OCI-M1 (cell line): ENCODE data around the gene VSX1.

Experiments used
- DNase-seq: peaks from one replicate; lab custom pipeline; 2025; lab: John Stamatoyannopoulos, UW

The VSX1 gene

GRCh38 chr20:25087186-25087929 is 5.4 kb upstream of the VSX1 start:
- DNase-seq = no peak

GRCh38 chr20:25085756-25086495 is 4.0 kb upstream of the VSX1 start:
- no peak for DNase-seq

GRCh38 chr20:25084626-25085187 is 2.8 kb upstream of the VSX1 start:
- DNase-seq = no peak

GRCh38 chr20:25083773-25084625 is 2.1 kb upstream of the VSX1 start:
- no peak for DNase-seq

GRCh38 chr20:25083141-25083772 is 1.3 kb upstream of the VSX1 start:
- no peak for DNase-seq

GRCh38 chr20:25082498-25082873 is 545 bp upstream of the VSX1 start:
- no peak for DNase-seq

GRCh38 chr20:25081065-25081729 is 744 bp downstream of the VSX1 start:
- DNase-seq = no peak

GRCh38 chr20:25079171-25079570 is 2.8 kb downstream of the VSX1 start:
- no peak for DNase-seq

- DNase-seq = no peak
Observed at GRCh38 chr20:25078662-25079061, 3.3 kb downstream of the VSX1 start.

- DNase-seq = no peak
Observed at GRCh38 chr20:25077610-25078169, 4.3 kb downstream of the VSX1 start.

GRCh38 chr20:25076731-25077609 is 5.0 kb downstream of the VSX1 start:
- peak; percentile 34 for DNase-seq

GRCh38 chr20:25076201-25076600 is 5.7 kb downstream of the VSX1 start:
- DNase-seq = no peak

GRCh38 chr20:25073544-25073943 is 8.4 kb downstream of the VSX1 start:
- DNase-seq = no peak

- no peak for DNase-seq
Observed at GRCh38 chr20:25072226-25072811, 9.6 kb downstream of the VSX1 start.

GRCh38 chr20:25071734-25072133 is 10.2 kb downstream of the VSX1 start:
- DNase-seq = no peak

GRCh38 chr20:25070821-25071473 is 11.0 kb downstream of the VSX1 start:
- DNase-seq = no peak

- DNase-seq = no peak
Observed at GRCh38 chr20:25067102-25067987, 14.6 kb downstream of the VSX1 start.

GRCh38 chr20:25066386-25066785 is 15.6 kb downstream of the VSX1 start:
- no peak for DNase-seq
